ENCODE data around the gene PLEKHA7.
"Not testable (repeated sequence)": the region's sequence is repeated elsewhere in the genome, so short reads cannot be mapped to it uniquely, and the experiment has no call there.

Gene PLEKHA7

GRCh38 chr11:17014321-17014832, at the start of gene PLEKHA7:
Gene PLEKHA7 (minus strand): TSS chr11:17014414. CDS start chr11:17014401, 13 bp downstream.
- DNase-seq: peak; percentile 19

GRCh38 chr11:17063171-17064002, 49.2 kb upstream of the PLEKHA7 start:
- peak; percentile 41 for DNase-seq

GRCh38 chr11:17051146-17051545, 36.9 kb upstream of the PLEKHA7 start:
- DNase-seq: not testable (repeated sequence)

GRCh38 chr11:17048491-17048890, 34.3 kb upstream of the PLEKHA7 start:
- not testable (repeated sequence) for DNase-seq

GRCh38 chr11:17046690-17047089, 32.5 kb upstream of the PLEKHA7 start:
- no peak for DNase-seq

- DNase-seq: no peak
Observed at GRCh38 chr11:17036666-17037658, 22.7 kb upstream of the PLEKHA7 start.

GRCh38 chr11:17034027-17034426, 19.8 kb upstream of the PLEKHA7 start:
- DNase-seq: not testable (repeated sequence)

GRCh38 chr11:17026487-17027082, 12.4 kb upstream of the PLEKHA7 start:
- DNase-seq: no peak

- DNase-seq: no peak
Observed at GRCh38 chr11:17024924-17025323, 10.7 kb upstream of the PLEKHA7 start.

- no peak for DNase-seq
Observed at GRCh38 chr11:17021511-17021910, 7.3 kb upstream of the PLEKHA7 start.

- no peak for DNase-seq
Observed at GRCh38 chr11:17020831-17021230, 6.6 kb upstream of the PLEKHA7 start.

- no peak for DNase-seq
Observed at GRCh38 chr11:17019232-17019631, 5.0 kb upstream of the PLEKHA7 start.

GRCh38 chr11:17015627-17016126, 1.5 kb upstream of the PLEKHA7 start:
- no peak for DNase-seq

GRCh38 chr11:17014833-17015626, 816 bp upstream of the PLEKHA7 start:
- DNase-seq: peak; percentile 23

GRCh38 chr11:17013548-17014320, 480 bp downstream of the PLEKHA7 start:
- DNase-seq: peak; percentile 23

GRCh38 chr11:17012712-17013547, 1.3 kb downstream of the PLEKHA7 start:
- no peak for DNase-seq

- DNase-seq: no peak
Observed at GRCh38 chr11:17012179-17012578, 2.0 kb downstream of the PLEKHA7 start.

- no peak for DNase-seq
Observed at GRCh38 chr11:17010851-17011420, 3.3 kb downstream of the PLEKHA7 start.

GRCh38 chr11:17008099-17008498, 6.1 kb downstream of the PLEKHA7 start:
- no peak for DNase-seq

- no peak for DNase-seq
Observed at GRCh38 chr11:17005646-17006045, 8.6 kb downstream of the PLEKHA7 start.

All from CD4-positive, alpha-beta T cell treated with Interleukin-21 for 1 hour (primary cell).